ENCODE measurements around the gene FANCC. TPM values are rescaled to one million over a fixed set of nuclear protein-coding genes. Genes with fewer than 3 reads are reported as not detected.

The FANCC gene
- total RNA-seq, 1 experiment from 2014 or later, result 14.5 TPM

DNA sequence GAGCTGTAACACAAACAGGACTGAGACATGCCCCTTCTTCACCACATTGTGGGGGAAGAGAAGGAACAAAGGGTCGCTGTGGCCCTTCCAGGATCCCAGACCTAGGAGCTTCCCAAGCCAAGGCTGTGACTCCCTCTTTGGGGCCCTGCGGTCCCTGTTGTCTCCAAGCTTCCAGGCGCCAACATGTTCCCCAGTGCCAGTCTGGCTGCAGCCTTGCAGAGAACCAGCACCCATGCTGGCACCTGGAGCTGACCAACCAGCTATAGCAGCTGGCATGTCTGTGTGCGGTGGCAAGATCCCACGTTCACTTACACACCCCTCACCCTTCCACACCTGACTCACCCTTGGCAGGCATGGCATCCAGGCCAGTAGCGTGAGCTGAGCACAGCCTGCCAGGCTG, 20.7 kb upstream of the FANCC start:
- no peaks in the 10 kb centered on the region for H3K9me3 Mint-ChIP-seq (ENCODE audit: low read depth, unreplicated experiment)
- no peak overlapping the region for H3K4me3 Mint-ChIP-seq (ENCODE audit: low read depth, unreplicated experiment)
- no peak for TF ChIP-seq CTCF (IDR thresholded peaks at IDR 0.05; ENCODE audit: unreplicated experiment)
- BruUV-seq (replicated peaks), result no TSS peak
- no peak overlapping the region for H3K27ac Mint-ChIP-seq (ENCODE audit: unreplicated experiment)
- no peak for DNase-seq
- CTCF ChIA-PET, result no interaction called here
- no peaks in the 10 kb centered on the region for H3K36me3 Mint-ChIP-seq (ENCODE audit: insufficient read depth, unreplicated experiment)
- peaks cover 10% of the 10 kb centered on the region for H3K27me3 Mint-ChIP-seq (ENCODE audit: unreplicated experiment)
- intact Hi-C loops (cut with micrococcal nuclease; ENCODE audit: unreplicated experiment), result no loop called here
- no peaks in the 10 kb centered on the region for H3K4me1 Mint-ChIP-seq (ENCODE audit: low read depth, unreplicated experiment)

DNA sequence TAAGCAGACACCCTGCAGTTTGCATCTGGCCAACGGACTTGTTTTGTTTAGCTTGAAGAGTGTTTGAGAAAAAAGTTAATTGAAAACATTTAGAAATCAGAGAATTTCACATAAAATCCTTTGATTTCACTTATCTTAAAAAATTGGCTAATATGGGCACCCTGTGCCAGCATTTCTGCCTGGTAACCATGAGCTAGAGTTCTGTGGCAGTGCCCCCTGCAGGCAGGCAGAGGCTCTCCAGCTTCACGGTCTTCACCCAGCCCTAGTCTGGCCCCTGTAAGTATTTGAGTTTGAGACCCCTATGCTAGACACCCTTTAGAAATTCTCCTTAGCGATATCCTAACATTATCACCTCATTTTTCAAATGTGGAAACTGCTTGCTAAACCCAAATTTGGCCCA, 18.8 kb upstream of the FANCC start:
- DNase-seq, result peak; percentile 4
- H3K36me3 Mint-ChIP-seq (ENCODE audit: insufficient read depth, unreplicated experiment), result no peaks in the 10 kb centered on the region
- intact Hi-C loops (cut with micrococcal nuclease; ENCODE audit: unreplicated experiment), result no loop called here
- H3K4me1 Mint-ChIP-seq (ENCODE audit: low read depth, unreplicated experiment), result no peaks in the 10 kb centered on the region
- CTCF ChIA-PET, result no interaction called here
- no peak for TF ChIP-seq CTCF (IDR thresholded peaks at IDR 0.05; ENCODE audit: unreplicated experiment)
- no peak overlapping the region for H3K4me3 Mint-ChIP-seq (ENCODE audit: low read depth, unreplicated experiment)
- H3K27me3 Mint-ChIP-seq (ENCODE audit: unreplicated experiment), result no peaks in the 10 kb centered on the region
- H3K9me3 Mint-ChIP-seq (ENCODE audit: low read depth, unreplicated experiment), result peaks cover 2% of the 10 kb centered on the region
- H3K27ac Mint-ChIP-seq (ENCODE audit: unreplicated experiment), result no peak overlapping the region
- no TSS peak for BruUV-seq (replicated peaks)

GRCh38 chr9:95333426-95333825, 15.9 kb upstream of the FANCC start:
- Mint-ChIP-seq H3K27ac (ENCODE audit: unreplicated experiment) (no peak overlapping the region), H3K36me3 (ENCODE audit: insufficient read depth, unreplicated experiment) (no peaks in the 10 kb centered on the region), H3K27me3 (ENCODE audit: unreplicated experiment) (no peaks in the 10 kb centered on the region), H3K4me1 (ENCODE audit: low read depth, unreplicated experiment) (no peaks in the 10 kb centered on the region), H3K9me3 (ENCODE audit: low read depth, unreplicated experiment) (peaks cover 2% of the 10 kb centered on the region), H3K4me3 (ENCODE audit: low read depth, unreplicated experiment) (no peak overlapping the region)
- no TSS peak for BruUV-seq (replicated peaks)
- DNase-seq, result no peak
- intact Hi-C loops (cut with micrococcal nuclease; ENCODE audit: unreplicated experiment), result no loop called here
- CTCF ChIA-PET, result no interaction called here
- TF ChIP-seq CTCF (IDR thresholded peaks at IDR 0.05; ENCODE audit: unreplicated experiment), result no peak

GRCh38 chr9:95332860-95333259, 15.4 kb upstream of the FANCC start:
- H3K9me3 Mint-ChIP-seq (ENCODE audit: low read depth, unreplicated experiment), result peaks cover 2% of the 10 kb centered on the region
- no peaks in the 10 kb centered on the region for H3K4me1 Mint-ChIP-seq (ENCODE audit: low read depth, unreplicated experiment)
- DNase-seq, result no peak
- no peaks in the 10 kb centered on the region for H3K36me3 Mint-ChIP-seq (ENCODE audit: insufficient read depth, unreplicated experiment)
- TF ChIP-seq CTCF (IDR thresholded peaks at IDR 0.05; ENCODE audit: unreplicated experiment), result no peak
- BruUV-seq (replicated peaks), result no TSS peak
- CTCF ChIA-PET, result no interaction called here
- H3K27ac Mint-ChIP-seq (ENCODE audit: unreplicated experiment), result no peak overlapping the region
- intact Hi-C loops (cut with micrococcal nuclease; ENCODE audit: unreplicated experiment), result no loop called here
- H3K27me3 Mint-ChIP-seq (ENCODE audit: unreplicated experiment), result no peaks in the 10 kb centered on the region
- no peak overlapping the region for H3K4me3 Mint-ChIP-seq (ENCODE audit: low read depth, unreplicated experiment)
